K562 (cell line): ENCODE data around the gene GLTPD2. TPM values are rescaled to one million over a fixed set of nuclear protein-coding genes. Genes with fewer than 3 reads are reported as not detected.
A peak's percentile ranks its signal among the peaks of the same experiment; 100 is the strongest.

Source experiments
- CREB1 ChIP-seq, 2 experiments: sonication (generic) in 1 of 2; formaldehyde crosslinking in 1 of 2; IDR thresholded peaks; 2 replicates each; pipeline versions ENCODE4 v1.6.1 to v1.8.0; 2012 to 2022; ENCODE audit warnings: inconsistent platforms in 1 of 2, mild to moderate bottlenecking in 1 of 2, missing genetic modification reagents in 1 of 2, moderate library complexity in 1 of 2
- CREM ChIP-seq: IDR thresholded peaks from 2 replicates; pipeline ENCODE4 v1.6.1; 2014; ENCODE audit warnings: antibody characterized with exemption, low read depth
- CXXC5 ChIP-seq: fragments of 250-450 bp; sonication (Bioruptor Pico); IDR thresholded peaks from 2 replicates; pipeline ENCODE4 v1.8.0; 2022; ENCODE audit warnings: inconsistent platforms, mild to moderate bottlenecking, moderate library complexity
- EP400 ChIP-seq: fragments of 450-650 bp; IDR thresholded peaks from 2 replicates; pipeline ENCODE4 v1.6.1; 2017; ENCODE audit warnings: antibody characterized with exemption, mild to moderate bottlenecking, moderate library complexity
- KDM4B ChIP-seq, 2 experiments: fragments of 450-650 bp in 1 of 2; sonication (generic) in 1 of 2; IDR thresholded peaks; 2 replicates each; pipeline ENCODE4 v1.6.1; 2016 to 2017; ENCODE audit warnings: borderline replicate concordance in 2 of 2, antibody characterized with exemption in 1 of 2, low read depth in 1 of 2, mild to moderate bottlenecking in 1 of 2
- MAX ChIP-seq: sonication (generic); formaldehyde crosslinking; IDR thresholded peaks from 2 replicates; pipeline ENCODE4 v1.9.0; 2022; ENCODE audit warnings: mild to moderate bottlenecking, missing genetic modification reagents
- MAZ ChIP-seq, 2 experiments: fragments of 450-650 bp in 1 of 2; sonication (generic) in 1 of 2; formaldehyde crosslinking; IDR thresholded peaks in 1 of 2; conservative IDR thresholded peaks in 1 of 2; 2 replicates each; pipeline versions ENCODE4 v1.4.0 to v1.5.0; 2020; ENCODE audit warnings: mild to moderate bottlenecking in 1 of 2, missing genetic modification reagents in 1 of 2
- MGA ChIP-seq: fragments of 450-650 bp; IDR thresholded peaks from 2 replicates; pipeline ENCODE4 v1.6.1; 2016; ENCODE audit warnings: mild to moderate bottlenecking, moderate library complexity
- NR3C1 ChIP-seq: sonication (generic); formaldehyde crosslinking; IDR thresholded peaks from 2 replicates; pipeline ENCODE4 v1.8.1; 2022; ENCODE audit warnings: missing genetic modification reagents
- RAD21 ChIP-seq, 2 experiments: fragments of 250-450 bp in 1 of 2; fragments of 450-650 bp in 1 of 2; sonication (Bioruptor Pico) in 1 of 2; formaldehyde crosslinking in 1 of 2; IDR thresholded peaks in 1 of 2; conservative IDR thresholded peaks in 1 of 2; 2 replicates each; pipeline versions ENCODE4 v1.4.0 to v1.8.0; 2020 to 2022; ENCODE audit warnings: mild to moderate bottlenecking in 2 of 2, moderate library complexity in 1 of 2
- TBP ChIP-seq: optimal IDR thresholded peaks from 2 replicates; pipeline ENCODE3; 2011; ENCODE audit warnings: low read depth, low read length, improper control_type of control experiment
- ZNF431 ChIP-seq: sonication (generic); formaldehyde crosslinking; IDR thresholded peaks from 2 replicates; pipeline ENCODE4 v1.8.0; 2022; ENCODE audit warnings: mild to moderate bottlenecking, missing genetic modification reagents
- polyA plus RNA-seq, 8 experiments: library from polyadenylated mRNA; depleted of rRNA in 4 of 8; stranded (reverse) in 5 of 8; unstranded in 3 of 8; fragments of >200 nt; fragmentation: Nextera tagmentation in 2 of 8; fragmentation: Illumina TruSeq in 1 of 8; extraction: Ambion mirVana in 2 of 8; extraction: Trizol in 1 of 8; gene quantifications; 2 replicates each; pipeline versions ENCODE4 v1.2.1 to v1.2.3, GENCODE V29; 2011 to 2014; ENCODE audit warnings: inconsistent platforms in 1 of 8, missing spikeins in 1 of 8
- total RNA-seq, 7 experiments: library from RNA; depleted of rRNA in 6 of 7; stranded (reverse); fragments of >200 nt in 6 of 7; fragmentation: Illumina TruSeq in 2 of 7; extraction: Trizol in 2 of 7; gene quantifications; 2 replicates each; pipeline versions ENCODE4 v1.2.1 to v1.2.3, GENCODE V29; 2011 to 2021; ENCODE audit warnings: low replicate concordance in 1 of 7
- TF ChIP-seq, protein P1 (sequence below), 3 experiments: fragments of 200-800 bp in 1 of 3; sonication (Bioruptor generic) in 1 of 3; sonication (generic) in 1 of 3; formaldehyde crosslinking in 1 of 3; IDR thresholded peaks; 2 replicates each; pipeline versions ENCODE4 v1.6.1 to v1.8.0; 2016 to 2022; ENCODE audit warnings: mild to moderate bottlenecking in 2 of 3, missing compliant biosample characterization in 2 of 3, missing genetic modification characterization in 2 of 3, missing genetic modification reagents in 1 of 3

GLTPD2 gene
- total and polyA plus RNA-seq, 9 of the 15 experiments (the other 6 are each of a cell fraction or from before 2014, with no cell fraction given): not detected

DNA sequence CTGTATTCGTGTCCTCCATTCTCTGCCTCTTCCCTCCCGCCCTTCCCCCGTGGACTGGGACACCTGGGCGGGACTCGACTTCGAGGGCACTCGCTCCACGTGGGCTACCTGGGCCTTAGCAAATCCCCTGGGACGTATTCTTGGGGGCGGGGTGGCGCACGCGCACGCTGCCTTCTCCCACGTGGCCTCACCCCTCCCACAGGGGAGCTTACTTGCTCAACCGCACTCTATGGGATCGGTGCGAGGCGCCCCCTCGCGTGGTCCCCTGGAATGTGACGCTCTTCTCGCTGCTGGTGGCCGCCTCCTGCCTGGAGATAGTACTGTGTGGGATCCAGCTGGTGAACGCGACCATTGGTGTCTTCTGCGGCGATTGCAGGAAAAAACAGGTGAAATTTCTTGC lies 6.1 kb upstream of the GLTPD2 start (continued):
- TF ChIP-seq MGA: peak; percentile 92
- no peak for TF ChIP-seq KDM4B (IDR thresholded peaks at IDR 0.05; ENCODE audit: borderline replicate concordance in 2 of 2, low read depth in 1 of 2)
- peak; percentile 10 to 65; a peak in 2 of 4 replicates for TF ChIP-seq RAD21 (CRISPR knock-in tag; conservative IDR thresholded peaks at IDR 0.05 in 1 of 2, IDR thresholded peaks at IDR 0.05 in 1 of 2)
- TF ChIP-seq CXXC5 (CRISPR knock-in tag): peak; percentile 44
- TF ChIP-seq MAZ (CRISPR knock-in tag; conservative IDR thresholded peaks at IDR 0.05 in 1 of 2, IDR thresholded peaks at IDR 0.05 in 1 of 2): peak in 1 of 2 experiments; percentile 70; a peak in 2 of 4 replicates
- 0 out of 2 replicates have a peak, but pooled peaks have one; percentile 22 for TF ChIP-seq CREM
- no peak for TF ChIP-seq ZNF431 (CRISPR knock-in tag)
- TF ChIP-seq MAX (CRISPR knock-in tag): peak; percentile 80
- TF ChIP-seq EP400: peak; percentile 17; the same call in 1 of the 2 replicates
- TF ChIP-seq CREB1 (IDR thresholded peaks at IDR 0.05): no peak
- peak; percentile 37; the same call in 1 of the 2 replicates for TF ChIP-seq CREB1 (CRISPR knock-in tag; IDR thresholded peaks at IDR 0.05)
- TF ChIP-seq, protein P1, sequence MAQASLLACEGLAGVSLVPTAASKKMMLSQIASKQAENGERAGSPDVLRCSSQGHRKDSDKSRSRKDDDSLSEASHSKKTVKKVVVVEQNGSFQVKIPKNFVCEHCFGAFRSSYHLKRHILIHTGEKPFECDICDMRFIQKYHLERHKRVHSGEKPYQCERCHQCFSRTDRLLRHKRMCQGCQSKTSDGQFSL (CRISPR knock-in tag; IDR thresholded peaks at IDR 0.05): no peak
- TF ChIP-seq, protein P1 (tag; IDR thresholded peaks at IDR 0.05): no peak
- TF ChIP-seq TBP: no peak
- no peak for TF ChIP-seq NR3C1 (CRISPR knock-in tag)
